Measurements from ENCODE around the gene NDUFA3.
A peak's percentile ranks its signal among the peaks of the same experiment; 100 is the strongest.
"Not testable (repeated sequence)": the region's sequence is repeated elsewhere in the genome, so short reads cannot be mapped to it uniquely, and the experiment has no call there.

The NDUFA3 gene

DNA sequence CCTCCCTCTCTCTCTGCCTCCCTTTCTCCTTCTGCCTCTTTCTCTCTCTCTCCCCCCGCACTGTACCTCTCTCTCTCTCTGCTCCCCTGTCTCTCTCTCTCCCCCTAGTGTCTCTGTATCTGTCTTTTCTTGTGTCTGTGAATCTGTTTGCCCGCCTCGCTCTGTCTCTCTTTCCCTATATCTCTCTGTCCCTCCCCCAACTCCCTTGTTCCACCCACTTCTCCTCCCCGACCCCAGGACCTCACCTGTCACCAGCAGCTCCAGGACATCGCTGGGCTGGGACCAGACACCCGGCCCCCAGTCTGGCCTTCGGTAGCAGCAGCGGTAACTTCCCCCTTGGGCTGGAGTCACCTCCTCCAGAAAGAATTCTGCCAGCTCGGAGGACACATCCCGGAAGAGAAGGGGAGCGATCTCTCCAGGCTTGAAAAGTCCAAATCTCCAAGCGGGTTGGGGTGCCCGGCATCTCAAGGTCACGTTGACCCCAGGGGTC is 6.0 kb upstream of the NDUFA3 start:
- Histone ChIP-seq H3K4me2 (ENCODE audit: insufficient read depth, low read length, poor library complexity, severe bottlenecking) (peak overlapping the region; percentile 49), H2BK12ac (ENCODE audit: low read length) (no peak overlapping the region), H3K36me3 (replicated peaks in 1 of 2; ENCODE audit: control insufficient read depth in 2 of 2, insufficient read depth in 2 of 2, low read length in 2 of 2) (no peaks in the 10 kb centered on the region), H2BK120ac (ENCODE audit: low read depth, low read length) (no peak overlapping the region), H3K4me1 (ENCODE audit: control insufficient read depth in 2 of 2, insufficient read depth in 1 of 2, low read depth in 1 of 2, low read length in 2 of 2) (peaks cover 4 to 5% of the 10 kb centered on the region in 2 donors), H3K79me1 (ENCODE audit: low read depth, low read length) (no peaks in the 10 kb centered on the region), H3K18ac (ENCODE audit: low read length) (no peak overlapping the region), H3K9me3 (replicated peaks in 1 of 2; ENCODE audit: control insufficient read depth in 2 of 2, insufficient read depth in 1 of 2, low read depth in 1 of 2, low read length in 2 of 2) (peaks cover 2 to 4% of the 10 kb centered on the region in 2 donors), H4K8ac (ENCODE audit: low read depth, low read length) (no peak overlapping the region), H2AFZ (ENCODE audit: low read length) (peak overlapping the region; percentile 97), H3K27me3 (ENCODE audit: control insufficient read depth in 3 of 3, insufficient read depth in 3 of 3, low read depth in 1 of 3, low read length in 3 of 3) (peaks cover 0 to 23% (median 21%) of the 10 kb centered on the region in 3 experiments), H2AK5ac (ENCODE audit: low read depth, low read length) (no peak overlapping the region), H2BK15ac (ENCODE audit: low read length) (peak overlapping the region; percentile 13), H3K4ac (ENCODE audit: low read length) (no peak overlapping the region), H3K27ac (replicated peaks; ENCODE audit: low read length) (no peak overlapping the region), H3K14ac (ENCODE audit: low read length) (no peak overlapping the region), H3K23ac (ENCODE audit: low read depth, low read length, poor library complexity) (peak overlapping the region; percentile 60), H2BK5ac (ENCODE audit: low read length) (no peak overlapping the region), H4K91ac (ENCODE audit: low read depth, low read length, poor library complexity) (no peak overlapping the region), H3K9ac (ENCODE audit: low read depth, low read length, poor library complexity) (peak overlapping the region; percentile 83), H3K4me3 (ENCODE audit: low read length in 2 of 2) (peak overlapping the region in 1 of 2 donors; percentile 56)
- WGBS, 2 donors (ENCODE audit: extremely low coverage in 2 of 2, insufficient read length in 2 of 2, insufficient replicate concordance in 1 of 2): no CpG with 5 or more reads among the region's 14 CpGs
- no peak for DNase-seq (ENCODE audit: low spot score)

DNA sequence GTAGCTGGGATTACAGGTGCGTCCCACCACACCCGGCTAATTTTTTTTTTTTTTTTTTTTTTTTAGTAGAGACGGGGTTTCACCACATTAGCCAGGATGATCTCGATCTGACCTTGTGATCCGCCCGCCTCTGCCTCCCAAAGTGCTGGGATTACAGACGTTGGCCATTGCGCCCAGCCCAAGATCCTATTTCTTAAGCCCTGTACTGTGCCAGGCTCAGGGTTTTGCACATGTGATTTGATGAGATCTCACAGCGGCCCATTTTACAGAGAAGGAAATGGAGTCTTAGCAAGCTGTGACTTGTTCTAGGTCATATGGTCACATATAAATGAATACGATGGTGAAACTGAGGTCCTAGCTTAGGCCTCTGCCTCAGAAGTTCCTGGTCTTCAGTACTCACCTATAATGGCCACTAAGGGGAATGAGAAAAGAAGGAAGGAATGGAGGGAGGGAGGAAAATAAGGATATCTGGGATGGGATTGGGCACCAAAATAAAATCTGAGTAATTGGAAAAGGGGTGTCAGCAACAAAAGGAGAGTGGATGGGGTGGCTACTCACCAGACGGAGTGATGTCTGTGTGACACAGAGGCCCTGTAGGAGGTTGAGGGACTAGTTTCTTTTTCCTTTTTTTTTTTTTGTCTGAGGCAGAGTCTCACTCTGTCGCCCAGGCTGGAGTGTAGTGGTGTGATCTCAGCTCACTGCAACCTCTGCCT is 3.3 kb upstream of the NDUFA3 start:
- Histone ChIP-seq H3K36me3 (replicated peaks in 1 of 2; ENCODE audit: control insufficient read depth in 2 of 2, insufficient read depth in 2 of 2, low read length in 2 of 2) (no peaks in the 10 kb centered on the region), H3K79me1 (ENCODE audit: low read depth, low read length) (peaks cover 4% of the 10 kb centered on the region), H2AK5ac (ENCODE audit: low read depth, low read length) (no peak overlapping the region), H3K4ac (ENCODE audit: low read length) (no peak overlapping the region), H2AFZ (ENCODE audit: low read length) (no peak overlapping the region), H2BK15ac (ENCODE audit: low read length) (no peak overlapping the region), H2BK120ac (ENCODE audit: low read depth, low read length) (no peak overlapping the region), H2BK12ac (ENCODE audit: low read length) (no peak overlapping the region), H3K27me3 (ENCODE audit: control insufficient read depth in 3 of 3, insufficient read depth in 3 of 3, low read depth in 1 of 3, low read length in 3 of 3) (peaks cover 0 to 23% (median 21%) of the 10 kb centered on the region in 3 experiments), H2BK5ac (ENCODE audit: low read length) (no peak overlapping the region), H3K18ac (ENCODE audit: low read length) (no peak overlapping the region), H3K27ac (replicated peaks; ENCODE audit: low read length) (no peak overlapping the region), H3K9me3 (replicated peaks in 1 of 2; ENCODE audit: control insufficient read depth in 2 of 2, insufficient read depth in 1 of 2, low read depth in 1 of 2, low read length in 2 of 2) (peaks cover 0 to 2% of the 10 kb centered on the region in 2 donors), H3K4me1 (ENCODE audit: control insufficient read depth in 2 of 2, insufficient read depth in 1 of 2, low read depth in 1 of 2, low read length in 2 of 2) (peaks cover 4 to 7% of the 10 kb centered on the region in 2 donors), H3K9ac (ENCODE audit: low read depth, low read length, poor library complexity) (no peak overlapping the region), H3K23ac (ENCODE audit: low read depth, low read length, poor library complexity) (no peak overlapping the region), H4K91ac (ENCODE audit: low read depth, low read length, poor library complexity) (no peak overlapping the region), H3K4me3 (ENCODE audit: low read length in 2 of 2) (no peak overlapping the region), H4K8ac (ENCODE audit: low read depth, low read length) (no peak overlapping the region), H3K4me2 (ENCODE audit: insufficient read depth, low read length, poor library complexity, severe bottlenecking) (no peak overlapping the region), H3K14ac (ENCODE audit: low read length) (no peak overlapping the region)
- DNase-seq (ENCODE audit: low spot score): no peak
- no CpG with 5 or more reads among the region's 12 CpGs for WGBS, 2 donors (ENCODE audit: extremely low coverage in 2 of 2, insufficient read length in 2 of 2, insufficient replicate concordance in 1 of 2)

- not testable (repeated sequence) for H3K4me2 ChIP-seq (ENCODE audit: insufficient read depth, low read length, poor library complexity, severe bottlenecking); H2AFZ ChIP-seq (ENCODE audit: low read length); H3K9ac ChIP-seq (ENCODE audit: low read depth, low read length, poor library complexity); H3K79me1 ChIP-seq (ENCODE audit: low read depth, low read length); H3K4me1 ChIP-seq (ENCODE audit: control insufficient read depth in 2 of 2, insufficient read depth in 1 of 2, low read depth in 1 of 2, low read length in 2 of 2); H4K91ac ChIP-seq (ENCODE audit: low read depth, low read length, poor library complexity); H3K23ac ChIP-seq (ENCODE audit: low read depth, low read length, poor library complexity); H3K18ac ChIP-seq (ENCODE audit: low read length); H2BK15ac ChIP-seq (ENCODE audit: low read length); H4K8ac ChIP-seq (ENCODE audit: low read depth, low read length); H2BK5ac ChIP-seq (ENCODE audit: low read length); DNase-seq (ENCODE audit: low spot score); H3K27ac ChIP-seq (replicated peaks; ENCODE audit: low read length); H2BK120ac ChIP-seq (ENCODE audit: low read depth, low read length); H2AK5ac ChIP-seq (ENCODE audit: low read depth, low read length); H3K9me3 ChIP-seq (replicated peaks in 1 of 2; ENCODE audit: control insufficient read depth in 2 of 2, insufficient read depth in 1 of 2, low read depth in 1 of 2, low read length in 2 of 2); H3K4me3 ChIP-seq (ENCODE audit: low read length in 2 of 2); H3K4ac ChIP-seq (ENCODE audit: low read length); H2BK12ac ChIP-seq (ENCODE audit: low read length); H3K14ac ChIP-seq (ENCODE audit: low read length); H3K36me3 ChIP-seq (replicated peaks in 1 of 2; ENCODE audit: control insufficient read depth in 2 of 2, insufficient read depth in 2 of 2, low read length in 2 of 2)
- WGBS, 2 donors (ENCODE audit: extremely low coverage in 2 of 2, insufficient read length in 2 of 2, insufficient replicate concordance in 1 of 2): no CpG with 5 or more reads among the region's 9 CpGs
- H3K27me3 ChIP-seq (ENCODE audit: control insufficient read depth in 3 of 3, insufficient read depth in 3 of 3, low read depth in 1 of 3, low read length in 3 of 3): peaks cover 0 to 22% (median 19%) of the 10 kb centered on the region in 3 experiments
These were observed 2.8 kb upstream of the NDUFA3 start for GRCh38 chr19:54099903-54100255.

DNA sequence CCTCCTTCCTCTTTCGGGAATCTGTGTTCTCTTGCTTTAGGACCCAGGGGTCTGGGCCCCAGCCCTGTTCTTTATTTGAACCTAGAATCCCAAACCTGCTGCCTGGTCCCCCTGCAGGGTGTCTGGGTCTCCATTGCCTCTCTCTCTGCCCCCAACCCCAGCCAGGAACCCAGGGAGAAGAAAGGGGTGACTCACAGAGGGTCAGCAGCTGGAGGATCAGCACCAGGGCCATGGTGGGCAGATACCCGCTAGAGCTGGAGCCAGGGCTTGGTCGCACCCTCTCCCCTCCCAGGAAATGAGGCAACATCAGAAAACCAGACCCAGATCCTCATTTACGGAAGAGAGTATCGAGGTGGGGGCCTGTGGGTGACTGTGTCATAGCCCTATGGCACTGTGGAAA is 2.1 kb upstream of the NDUFA3 start, which contains the start of gene OSCAR:
Gene OSCAR, minus strand, starts transcription at position 243 of the 400 bp plus-strand sequence. Its CDS starts 11 bp downstream, at position 232.
- WGBS, 2 donors (ENCODE audit: extremely low coverage in 2 of 2, insufficient read length in 2 of 2, insufficient replicate concordance in 1 of 2): no CpG with 5 or more reads among the region's 5 CpGs
- H4K91ac ChIP-seq (ENCODE audit: low read depth, low read length, poor library complexity): no peak within 1 kb of the TSS
- no peak within 1 kb of the TSS for H2BK15ac ChIP-seq (ENCODE audit: low read length)
- H3K4me2 ChIP-seq (ENCODE audit: insufficient read depth, low read length, poor library complexity, severe bottlenecking): no peak within 1 kb of the TSS
- no peak within 1 kb of the TSS for H3K23ac ChIP-seq (ENCODE audit: low read depth, low read length, poor library complexity)
- DNase-seq (ENCODE audit: low spot score): no peak
- H3K27ac ChIP-seq (replicated peaks; ENCODE audit: low read length): no peak within 1 kb of the TSS
- no peak within 1 kb of the TSS for H2AK5ac ChIP-seq (ENCODE audit: low read depth, low read length)
- no peak within 1 kb of the TSS for H3K14ac ChIP-seq (ENCODE audit: low read length)
- no peak within 1 kb of the TSS for H2BK12ac ChIP-seq (ENCODE audit: low read length)
- no peak within 1 kb of the TSS for H2BK120ac ChIP-seq (ENCODE audit: low read depth, low read length)
- H3K9ac ChIP-seq (ENCODE audit: low read depth, low read length, poor library complexity): peak within 1 kb of the TSS; percentile 27
- no peak within 1 kb of the TSS for H3K18ac ChIP-seq (ENCODE audit: low read length)
- H3K4ac ChIP-seq (ENCODE audit: low read length): no peak within 1 kb of the TSS
- peaks cover 0 to 15% (median 14%) of the 10 kb centered on the region in 3 experiments for H3K27me3 ChIP-seq (ENCODE audit: control insufficient read depth in 3 of 3, insufficient read depth in 3 of 3, low read depth in 1 of 3, low read length in 3 of 3)
- peak within 1 kb of the TSS; percentile 74 for H2AFZ ChIP-seq (ENCODE audit: low read length)
- peaks cover 3% of the 10 kb centered on the region in 2 donors for H3K36me3 ChIP-seq (replicated peaks in 1 of 2; ENCODE audit: control insufficient read depth in 2 of 2, insufficient read depth in 2 of 2, low read length in 2 of 2)
- H3K4me3 ChIP-seq (ENCODE audit: low read length in 2 of 2): no peak within 1 kb of the TSS
- H3K4me1 ChIP-seq (ENCODE audit: control insufficient read depth in 2 of 2, insufficient read depth in 1 of 2, low read depth in 1 of 2, low read length in 2 of 2): peaks cover 3 to 7% of the 10 kb centered on the region in 2 donors
- H2BK5ac ChIP-seq (ENCODE audit: low read length): no peak within 1 kb of the TSS
- peaks cover 4% of the 10 kb centered on the region for H3K79me1 ChIP-seq (ENCODE audit: low read depth, low read length)
- H3K9me3 ChIP-seq (replicated peaks in 1 of 2; ENCODE audit: control insufficient read depth in 2 of 2, insufficient read depth in 1 of 2, low read depth in 1 of 2, low read length in 2 of 2): no peaks in the 10 kb centered on the region
- H4K8ac ChIP-seq (ENCODE audit: low read depth, low read length): peak within 1 kb of the TSS; percentile 17
